ENCODE results near the gene RPAP3.

The RPAP3 gene

DNA sequence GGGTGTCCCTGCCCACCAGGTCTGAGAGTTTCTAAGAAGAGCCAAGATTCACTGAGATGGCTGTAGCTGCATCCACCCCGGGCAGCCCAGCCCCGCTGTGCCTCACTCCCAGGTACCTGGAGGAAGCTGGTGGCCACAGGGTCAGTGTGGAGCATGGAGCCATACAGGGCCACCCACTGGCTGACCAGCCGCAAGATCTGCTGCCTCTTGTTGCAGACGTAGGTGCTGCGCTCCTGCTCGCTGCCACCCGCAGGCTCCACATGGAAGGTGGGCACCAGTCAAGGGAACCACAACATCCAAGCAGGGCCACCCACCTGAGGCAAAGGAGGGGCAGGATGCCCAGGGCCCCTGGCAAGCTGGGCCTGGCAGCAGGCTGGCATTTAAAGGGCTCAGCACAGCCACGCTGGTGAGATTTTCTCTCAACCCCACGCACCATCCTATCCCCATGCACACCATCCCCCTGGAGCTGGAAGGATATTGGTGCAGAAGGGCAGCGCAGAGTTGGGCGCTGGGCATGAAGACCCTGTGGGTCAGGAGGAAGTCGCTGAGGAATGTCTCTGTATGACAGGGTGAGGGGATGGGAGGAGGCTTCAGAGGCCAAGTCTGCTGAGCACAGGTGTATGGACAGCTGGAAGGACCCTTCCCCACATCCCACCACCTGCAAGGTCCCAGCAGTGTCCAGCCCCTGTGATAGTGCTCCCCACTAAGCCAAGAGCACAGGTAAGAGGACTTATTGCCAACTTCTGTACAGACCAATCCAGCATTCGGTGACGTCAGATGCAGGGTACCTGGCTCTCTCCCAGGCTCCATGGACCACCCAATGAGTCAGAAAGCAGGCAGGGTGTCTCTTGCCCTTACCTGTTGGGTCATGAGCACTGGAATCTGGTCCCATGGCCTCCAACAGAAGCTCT is 42.0 kb upstream of the RPAP3 start:
- Histone ChIP-seq H3K36me3 (ENCODE audit: control insufficient read depth, low read depth, low read length) (no peaks in the 10 kb centered on the region), H3K9ac (ENCODE audit: low read length) (no peak overlapping the region), H3K4me3 (ENCODE audit: low read length) (no peak overlapping the region), H3K4me1 (ENCODE audit: control insufficient read depth, low read depth, low read length) (no peaks in the 10 kb centered on the region), H3K27ac (ENCODE audit: low read length) (no peak overlapping the region), H3K9me3 (ENCODE audit: control insufficient read depth, low read depth, low read length) (no peaks in the 10 kb centered on the region), H3K27me3 (ENCODE audit: control insufficient read depth, insufficient read depth, low read length) (no peaks in the 10 kb centered on the region)

DNA sequence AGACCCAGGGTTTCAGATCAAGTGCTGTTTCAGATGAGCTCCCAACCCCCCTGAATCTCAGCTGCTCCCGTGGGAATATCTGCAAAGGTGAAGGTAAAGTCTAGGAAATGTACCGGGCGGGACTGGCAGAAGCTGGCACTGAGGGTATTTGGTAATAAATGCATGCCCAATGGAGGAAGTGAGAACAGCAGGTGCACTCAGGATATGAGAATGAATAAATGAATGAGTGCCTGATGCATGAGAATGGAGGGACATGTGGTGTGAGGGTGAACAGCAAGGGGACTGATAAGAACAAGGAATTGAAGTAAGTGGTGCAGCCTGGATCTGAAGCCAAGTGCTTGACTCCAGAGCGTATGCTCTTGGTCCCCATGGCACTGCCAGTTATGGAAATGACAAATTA is 41.3 kb upstream of the RPAP3 start:
- no peak overlapping the region for H3K27ac ChIP-seq (ENCODE audit: low read length)
- no peaks in the 10 kb centered on the region for H3K4me1 ChIP-seq (ENCODE audit: control insufficient read depth, low read depth, low read length)

DNA sequence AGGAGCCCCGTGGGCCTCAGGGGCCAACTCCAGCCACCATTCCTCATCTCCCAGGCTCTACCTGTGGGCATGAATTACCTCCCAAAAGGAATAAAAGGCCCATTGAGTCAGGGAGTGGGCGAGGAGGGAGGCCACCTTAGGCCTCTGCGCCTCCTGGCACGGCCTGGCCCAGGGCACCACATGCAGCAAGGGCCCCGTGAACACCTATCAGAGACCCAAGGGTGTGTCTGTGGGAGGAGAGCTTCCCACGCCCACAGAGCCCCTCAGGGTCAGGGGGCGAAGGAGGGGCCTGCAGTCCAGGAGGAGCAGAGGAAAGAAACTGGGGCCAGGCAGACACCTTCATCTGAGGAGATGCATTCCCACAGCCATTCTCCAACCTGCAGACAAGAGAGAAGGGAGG is 40.7 kb upstream of the RPAP3 start:
- Histone ChIP-seq H3K9me3 (ENCODE audit: control insufficient read depth, low read depth, low read length) (no peaks in the 10 kb centered on the region), H3K9ac (ENCODE audit: low read length) (no peak overlapping the region), H3K27ac (ENCODE audit: low read length) (no peak overlapping the region), H3K27me3 (ENCODE audit: control insufficient read depth, insufficient read depth, low read length) (no peaks in the 10 kb centered on the region), H3K4me1 (ENCODE audit: control insufficient read depth, low read depth, low read length) (no peaks in the 10 kb centered on the region), H3K4me3 (ENCODE audit: low read length) (no peak overlapping the region), H3K36me3 (ENCODE audit: control insufficient read depth, low read depth, low read length) (no peaks in the 10 kb centered on the region)

More for the DNA sequence above, 41.3 kb upstream of the RPAP3 start:
- Histone ChIP-seq H3K9ac (ENCODE audit: low read length) (no peak overlapping the region), H3K9me3 (ENCODE audit: control insufficient read depth, low read depth, low read length) (no peaks in the 10 kb centered on the region), H3K4me3 (ENCODE audit: low read length) (no peak overlapping the region), H3K36me3 (ENCODE audit: control insufficient read depth, low read depth, low read length) (no peaks in the 10 kb centered on the region), H3K27me3 (ENCODE audit: control insufficient read depth, insufficient read depth, low read length) (no peaks in the 10 kb centered on the region)

DNA sequence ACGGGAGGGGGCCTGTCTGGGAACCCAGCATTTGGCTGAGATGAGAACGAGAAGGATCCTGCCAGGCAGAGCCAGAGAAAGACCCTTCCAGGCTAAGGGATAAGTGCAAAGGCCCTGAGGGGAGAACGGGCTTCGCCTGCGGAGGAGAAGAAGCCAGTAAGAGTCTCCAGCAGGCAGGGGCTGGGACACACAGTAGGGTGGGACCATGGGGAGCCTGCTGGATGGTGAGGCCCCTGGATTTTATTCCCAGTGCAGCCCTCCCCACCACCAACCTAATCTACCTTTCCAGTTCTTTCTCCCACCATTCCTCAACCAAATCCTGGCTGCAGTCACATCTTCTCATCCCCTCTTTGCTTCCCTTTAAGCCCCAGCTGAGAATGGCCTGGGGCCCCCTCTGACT is 40.2 kb upstream of the RPAP3 start:
- H3K27ac ChIP-seq (ENCODE audit: low read length) = no peak overlapping the region
- H3K4me3 ChIP-seq (ENCODE audit: low read length) = no peak overlapping the region
- H3K9me3 ChIP-seq (ENCODE audit: control insufficient read depth, low read depth, low read length) = no peaks in the 10 kb centered on the region
- no peak overlapping the region for H3K9ac ChIP-seq (ENCODE audit: low read length)
- no peaks in the 10 kb centered on the region for H3K27me3 ChIP-seq (ENCODE audit: control insufficient read depth, insufficient read depth, low read length)
- no peaks in the 10 kb centered on the region for H3K36me3 ChIP-seq (ENCODE audit: control insufficient read depth, low read depth, low read length)
- no peaks in the 10 kb centered on the region for H3K4me1 ChIP-seq (ENCODE audit: control insufficient read depth, low read depth, low read length)

DNA sequence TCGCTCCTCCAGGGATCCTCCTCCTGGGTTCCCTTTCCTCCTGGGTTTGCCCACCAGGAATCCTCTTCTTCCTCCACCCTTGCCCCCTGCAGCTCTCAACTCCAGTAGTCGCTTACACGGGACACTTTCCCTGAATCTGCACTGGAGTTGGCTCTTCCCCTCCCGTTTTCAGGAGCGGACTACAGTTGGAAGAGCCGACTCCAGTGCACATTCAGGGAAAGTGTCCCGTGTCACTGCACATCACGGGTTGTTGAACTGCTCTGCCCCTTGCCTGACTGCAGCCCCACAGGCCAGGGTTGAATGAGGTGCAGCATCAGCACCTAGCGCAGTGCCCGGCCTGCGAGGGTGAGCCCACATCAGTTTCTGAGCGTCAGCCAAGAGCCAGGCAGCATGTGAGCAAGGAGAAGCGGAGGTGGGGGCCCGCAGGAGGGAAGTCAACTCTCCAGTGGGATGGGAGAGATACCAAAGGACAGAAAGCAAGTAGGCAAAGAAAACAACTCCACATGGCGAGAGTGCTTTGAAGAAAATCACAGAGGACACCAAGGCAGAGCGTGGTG is 39.7 kb upstream of the RPAP3 start:
- H3K9me3 ChIP-seq (ENCODE audit: control insufficient read depth, low read depth, low read length) = no peaks in the 10 kb centered on the region
- H3K4me3 ChIP-seq (ENCODE audit: low read length) = no peak overlapping the region
- no peak overlapping the region for H3K27ac ChIP-seq (ENCODE audit: low read length)
- no peak overlapping the region for H3K9ac ChIP-seq (ENCODE audit: low read length)
- no peaks in the 10 kb centered on the region for H3K36me3 ChIP-seq (ENCODE audit: control insufficient read depth, low read depth, low read length)
- no peaks in the 10 kb centered on the region for H3K27me3 ChIP-seq (ENCODE audit: control insufficient read depth, insufficient read depth, low read length)
- H3K4me1 ChIP-seq (ENCODE audit: control insufficient read depth, low read depth, low read length) = no peaks in the 10 kb centered on the region

DNA sequence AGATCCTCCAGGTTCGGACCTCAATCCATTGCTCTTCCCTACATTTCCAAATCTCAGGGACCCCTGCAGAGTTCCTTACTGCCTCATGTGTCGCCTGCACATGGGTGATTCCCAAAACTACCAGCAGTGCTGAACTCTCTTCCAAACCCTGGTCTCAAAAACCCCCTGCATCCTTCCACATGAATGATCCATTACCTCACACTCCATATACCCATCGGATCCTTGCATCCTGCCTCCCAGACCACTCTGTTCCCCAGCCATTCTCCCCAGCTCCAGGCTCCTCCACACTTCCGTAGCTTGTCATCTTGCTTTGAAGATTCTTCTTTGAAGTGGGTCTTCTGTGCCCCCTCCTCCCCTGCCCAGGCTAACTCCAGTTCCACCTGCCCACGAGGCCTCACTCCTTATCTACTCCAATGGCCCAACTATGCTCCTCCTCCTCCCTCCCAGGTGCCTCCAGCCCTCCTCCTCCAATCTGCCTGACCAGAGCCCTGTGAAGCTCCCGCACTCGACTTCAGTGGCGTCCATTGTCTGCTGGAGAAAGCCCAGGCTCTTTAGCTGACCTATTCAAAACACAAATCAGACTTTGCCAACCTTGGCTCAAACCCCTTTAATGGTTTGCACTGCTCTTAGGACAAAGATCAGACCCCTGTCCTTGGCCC is 39.1 kb upstream of the RPAP3 start:
- no peak overlapping the region for H3K27ac ChIP-seq (ENCODE audit: low read length)
- no peak overlapping the region for H3K4me3 ChIP-seq (ENCODE audit: low read length)
- no peaks in the 10 kb centered on the region for H3K27me3 ChIP-seq (ENCODE audit: control insufficient read depth, insufficient read depth, low read length)
- no peaks in the 10 kb centered on the region for H3K4me1 ChIP-seq (ENCODE audit: control insufficient read depth, low read depth, low read length)
- no peak overlapping the region for H3K9ac ChIP-seq (ENCODE audit: low read length)
- H3K9me3 ChIP-seq (ENCODE audit: control insufficient read depth, low read depth, low read length) = no peaks in the 10 kb centered on the region
- no peaks in the 10 kb centered on the region for H3K36me3 ChIP-seq (ENCODE audit: control insufficient read depth, low read depth, low read length)

DNA sequence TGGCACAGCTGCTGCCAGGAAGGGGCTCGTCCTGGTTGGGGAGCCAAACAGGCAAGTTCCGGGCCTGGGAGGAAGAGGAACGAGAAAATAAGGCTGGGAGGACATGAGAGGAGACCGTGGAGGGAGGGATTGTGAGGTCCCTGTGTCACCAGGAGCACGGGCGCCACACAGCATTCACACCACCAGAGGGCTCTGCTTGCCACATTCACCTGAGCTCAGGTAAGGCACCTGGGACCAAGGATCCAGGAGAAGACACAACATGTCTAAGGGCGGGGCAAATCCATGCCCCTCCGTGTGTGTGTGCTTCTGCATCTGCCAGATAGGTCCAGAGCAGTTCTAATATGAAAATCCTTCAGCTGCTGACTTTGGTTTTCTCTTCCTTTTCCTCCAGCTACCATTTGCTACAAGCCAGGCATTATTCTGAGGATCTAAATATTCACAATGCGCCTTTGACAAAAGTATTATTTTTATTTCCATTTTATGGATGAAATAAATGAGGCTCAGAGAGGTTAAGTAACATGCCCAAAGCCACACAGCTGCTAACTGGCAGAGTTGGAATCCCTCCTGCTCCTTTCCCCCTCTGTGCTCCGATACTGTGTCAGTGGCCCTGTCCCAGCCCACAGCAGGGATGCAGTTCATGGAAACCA is 38.3 kb upstream of the RPAP3 start:
- Histone ChIP-seq H3K4me3 (ENCODE audit: low read length) (no peak overlapping the region), H3K27ac (ENCODE audit: low read length) (no peak overlapping the region), H3K9ac (ENCODE audit: low read length) (no peak overlapping the region), H3K4me1 (ENCODE audit: control insufficient read depth, low read depth, low read length) (no peaks in the 10 kb centered on the region), H3K36me3 (ENCODE audit: control insufficient read depth, low read depth, low read length) (no peaks in the 10 kb centered on the region), H3K9me3 (ENCODE audit: control insufficient read depth, low read depth, low read length) (no peaks in the 10 kb centered on the region), H3K27me3 (ENCODE audit: control insufficient read depth, insufficient read depth, low read length) (no peaks in the 10 kb centered on the region)

DNA sequence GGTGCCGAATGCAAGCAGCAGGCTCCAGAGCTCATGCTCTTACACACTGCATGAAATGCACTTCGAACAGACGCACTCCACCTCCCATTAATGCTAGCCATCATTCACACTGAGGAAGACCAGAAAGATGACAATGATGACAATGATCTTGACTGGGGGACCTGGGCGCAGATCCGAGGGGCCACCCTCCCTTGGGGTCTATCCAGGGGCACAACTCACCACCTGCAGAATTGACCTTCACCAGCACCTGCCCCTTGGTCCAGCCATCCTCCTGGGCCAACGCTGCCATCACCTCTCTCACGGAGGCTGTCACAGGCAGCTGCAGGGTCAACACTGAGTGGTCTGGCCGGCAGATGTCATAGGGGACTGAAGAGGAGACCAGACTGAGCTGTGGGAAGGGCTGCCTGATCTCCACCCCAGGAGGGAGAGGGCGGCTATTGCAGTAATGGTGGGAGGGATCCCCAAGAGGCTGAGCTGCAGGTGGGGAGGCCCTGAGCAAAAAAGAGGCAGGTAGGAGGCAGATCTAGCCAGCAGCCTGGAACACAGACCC is 37.6 kb upstream of the RPAP3 start:
- Histone ChIP-seq H3K27me3 (ENCODE audit: control insufficient read depth, insufficient read depth, low read length) (no peaks in the 10 kb centered on the region), H3K4me1 (ENCODE audit: control insufficient read depth, low read depth, low read length) (no peaks in the 10 kb centered on the region), H3K4me3 (ENCODE audit: low read length) (no peak overlapping the region), H3K36me3 (ENCODE audit: control insufficient read depth, low read depth, low read length) (no peaks in the 10 kb centered on the region), H3K9ac (ENCODE audit: low read length) (no peak overlapping the region), H3K27ac (ENCODE audit: low read length) (no peak overlapping the region), H3K9me3 (ENCODE audit: control insufficient read depth, low read depth, low read length) (no peaks in the 10 kb centered on the region)

DNA sequence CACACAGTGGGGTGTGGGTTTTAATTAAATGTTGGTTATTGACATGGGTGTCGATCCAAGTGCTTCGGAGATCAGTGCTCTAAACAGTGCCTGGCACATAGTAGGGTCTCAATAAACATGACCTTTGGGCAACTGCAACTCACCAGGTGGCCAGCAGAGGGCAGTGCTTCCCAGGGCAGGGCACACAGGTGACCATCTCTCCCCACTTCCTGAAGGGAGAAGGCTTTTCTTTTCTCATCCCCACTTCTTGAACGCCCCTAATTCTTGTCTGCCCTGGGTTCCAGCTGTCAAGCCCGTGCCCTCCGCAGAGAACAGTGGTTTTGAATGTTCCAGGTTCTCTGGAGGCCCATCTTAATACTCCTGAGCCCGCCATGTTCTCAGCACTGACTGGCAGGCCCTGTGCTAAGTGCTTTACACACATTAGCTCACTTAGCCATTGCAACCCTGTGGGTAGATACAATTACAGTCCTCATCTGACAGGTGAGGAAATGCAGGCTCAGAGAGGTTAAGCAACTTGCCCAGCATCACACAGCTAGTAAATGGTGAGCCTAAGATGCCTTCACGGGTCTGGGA is 36.5 kb upstream of the RPAP3 start:
- H3K4me1 ChIP-seq (ENCODE audit: control insufficient read depth, low read depth, low read length) = no peaks in the 10 kb centered on the region
- H3K9me3 ChIP-seq (ENCODE audit: control insufficient read depth, low read depth, low read length) = no peaks in the 10 kb centered on the region
- no peaks in the 10 kb centered on the region for H3K36me3 ChIP-seq (ENCODE audit: control insufficient read depth, low read depth, low read length)
- H3K4me3 ChIP-seq (ENCODE audit: low read length) = no peak overlapping the region
- H3K9ac ChIP-seq (ENCODE audit: low read length) = no peak overlapping the region
- no peak overlapping the region for H3K27ac ChIP-seq (ENCODE audit: low read length)
- no peaks in the 10 kb centered on the region for H3K27me3 ChIP-seq (ENCODE audit: control insufficient read depth, insufficient read depth, low read length)

DNA sequence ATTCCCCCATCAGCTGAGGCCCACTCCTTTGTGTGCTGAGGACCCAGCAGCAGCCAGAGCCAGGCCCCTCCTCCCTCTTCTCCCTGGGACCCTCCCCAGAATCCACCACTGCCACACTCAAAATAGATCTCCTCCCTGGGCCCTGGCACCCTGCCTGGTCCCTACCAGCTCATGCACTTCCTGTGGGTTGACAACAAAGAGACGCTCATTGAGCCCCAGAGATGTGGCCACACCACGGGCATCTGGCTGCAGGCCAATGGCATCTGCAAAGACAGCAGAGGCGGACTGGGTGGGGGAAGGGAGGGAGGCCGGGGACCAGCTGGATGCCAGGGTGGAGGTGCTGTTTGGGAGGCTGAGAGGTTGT is 35.5 kb upstream of the RPAP3 start:
- Histone ChIP-seq H3K9me3 (ENCODE audit: control insufficient read depth, low read depth, low read length) (no peaks in the 10 kb centered on the region), H3K27ac (ENCODE audit: low read length) (no peak overlapping the region), H3K36me3 (ENCODE audit: control insufficient read depth, low read depth, low read length) (no peaks in the 10 kb centered on the region), H3K4me3 (ENCODE audit: low read length) (no peak overlapping the region), H3K27me3 (ENCODE audit: control insufficient read depth, insufficient read depth, low read length) (no peaks in the 10 kb centered on the region), H3K4me1 (ENCODE audit: control insufficient read depth, low read depth, low read length) (no peaks in the 10 kb centered on the region), H3K9ac (ENCODE audit: low read length) (no peak overlapping the region)
